NK-92 (cell line): Measurements from ENCODE around the gene GHR.

Experiments
- DNase-seq: peaks from one replicate; lab custom pipeline; 2025; ENCODE audit not compliant: unreplicated experiment; lab: John Stamatoyannopoulos, UW

Gene GHR

GRCh38 chr5:42767491-42768105 is 344.4 kb downstream of the GHR start:
- DNase-seq = no peak

GRCh38 chr5:42768106-42768504 is 344.9 kb downstream of the GHR start:
- DNase-seq = no peak

GRCh38 chr5:42770003-42770402 is 346.8 kb downstream of the GHR start:
- no peak for DNase-seq
